Hepatocyte (in vitro differentiated cells): Measurements from ENCODE around the gene DNAH17. TPM values are rescaled to one million over a fixed set of nuclear protein-coding genes. Genes with fewer than 3 reads are reported as not detected.

Experiments
- DNase-seq: peaks from one replicate; pipeline ENCODE4 v3.0.0-alpha.2; 2016; ENCODE audit warnings: low spot score
- H2AFZ ChIP-seq: fragments of 200-600 bp; sonication (generic); 2 replicates; pipeline ENCODE4 v1.6.0; 2016; ENCODE audit warnings: antibody characterized with exemption, mild to moderate bottlenecking
- H3K27ac ChIP-seq: fragments of 200-600 bp; sonication (generic); 2 replicates; pipeline ENCODE4 v1.5.1; 2016; ENCODE audit warnings: mild to moderate bottlenecking
- H3K27me3 ChIP-seq: fragments of 200-600 bp; sonication (generic); 2 replicates; pipeline ENCODE4 v1.6.1; 2016
- H3K36me3 ChIP-seq: fragments of 200-600 bp; sonication (generic); replicated peaks from 2 replicates; pipeline ENCODE4 v1.5.1; 2016; ENCODE audit warnings: low read depth; ENCODE audit not compliant: insufficient read depth
- H3K4me1 ChIP-seq: fragments of 200-600 bp; sonication (generic); 2 replicates; pipeline ENCODE4 v1.5.1; 2016; ENCODE audit warnings: mild to moderate bottlenecking, moderate library complexity; ENCODE audit not compliant: insufficient read depth
- H3K4me2 ChIP-seq: fragments of 200-600 bp; sonication (generic); 2 replicates; pipeline ENCODE4 v1.6.0; 2016
- H3K4me3 ChIP-seq: fragments of 200-600 bp; sonication (generic); 2 replicates; pipeline ENCODE4 v1.5.1; 2016; ENCODE audit warnings: mild to moderate bottlenecking
- H3K79me2 ChIP-seq: fragments of 200-600 bp; sonication (generic); 2 replicates; pipeline ENCODE4 v1.6.0; 2017; ENCODE audit warnings: mild to moderate bottlenecking
- H3K9me2 ChIP-seq: fragments of 200-600 bp; sonication (generic); replicated peaks from 2 replicates; pipeline ENCODE4 v1.6.0; 2017; ENCODE audit warnings: mild to moderate bottlenecking; ENCODE audit not compliant: insufficient read depth
- H3K9me3 ChIP-seq: fragments of 200-600 bp; sonication (generic); 2 replicates; pipeline ENCODE4 v1.5.1; 2016; ENCODE audit warnings: low read depth, mild to moderate bottlenecking
- H4K20me1 ChIP-seq: fragments of 200-600 bp; sonication (generic); 2 replicates; pipeline ENCODE4 v1.6.0; 2016; ENCODE audit warnings: mild to moderate bottlenecking; ENCODE audit not compliant: insufficient read depth, poor library complexity, severe bottlenecking
- EZH2 ChIP-seq: fragments of 200-600 bp; sonication (generic); IDR thresholded peaks from 2 replicates; pipeline ENCODE4 v1.6.1; 2016; ENCODE audit warnings: antibody characterized with exemption, mild to moderate bottlenecking, borderline replicate concordance
- EZH2phosphoT487 ChIP-seq: fragments of 200-600 bp; sonication (generic); IDR thresholded peaks from one replicate; pipeline ENCODE4 v1.6.1; 2018; ENCODE audit warnings: antibody characterized with exemption, mild to moderate bottlenecking, low read depth, moderate library complexity; ENCODE audit not compliant: unreplicated experiment, severe bottlenecking
- WGBS: methylation state at CpG from one replicate; pipeline ENCODE4 v1.1.6; 2016; ENCODE audit warnings: low lambda C conversion rate; ENCODE audit errors: missing lambda C conversion rate; 5-methylcytosine and 5-hydroxymethylcytosine counted together
- polyA plus RNA-seq: library from polyadenylated mRNA; unstranded; fragments of >200 nt; fragmentation: Nextera tagmentation; extraction: Ambion mirVana; gene quantifications from 2 replicates; pipeline ENCODE4 v1.2.1, GENCODE V29; 2016
- total RNA-seq: library from RNA; depleted of rRNA; stranded (reverse); fragments of >200 nt; gene quantifications from 2 replicates; pipeline ENCODE4 v1.2.3, GENCODE V29; 2014
- TF ChIP-seq, protein P1 (sequence below): fragments of 200-600 bp; sonication (generic); IDR thresholded peaks from 2 replicates; pipeline ENCODE4 v1.5.1; 2016; ENCODE audit warnings: antibody characterized with exemption, mild to moderate bottlenecking; ENCODE audit not compliant: poor library complexity

DNAH17 gene
- total and polyA plus RNA-seq, 2 experiments from 2014 or later: 0.20 to 1.5 TPM

DNA sequence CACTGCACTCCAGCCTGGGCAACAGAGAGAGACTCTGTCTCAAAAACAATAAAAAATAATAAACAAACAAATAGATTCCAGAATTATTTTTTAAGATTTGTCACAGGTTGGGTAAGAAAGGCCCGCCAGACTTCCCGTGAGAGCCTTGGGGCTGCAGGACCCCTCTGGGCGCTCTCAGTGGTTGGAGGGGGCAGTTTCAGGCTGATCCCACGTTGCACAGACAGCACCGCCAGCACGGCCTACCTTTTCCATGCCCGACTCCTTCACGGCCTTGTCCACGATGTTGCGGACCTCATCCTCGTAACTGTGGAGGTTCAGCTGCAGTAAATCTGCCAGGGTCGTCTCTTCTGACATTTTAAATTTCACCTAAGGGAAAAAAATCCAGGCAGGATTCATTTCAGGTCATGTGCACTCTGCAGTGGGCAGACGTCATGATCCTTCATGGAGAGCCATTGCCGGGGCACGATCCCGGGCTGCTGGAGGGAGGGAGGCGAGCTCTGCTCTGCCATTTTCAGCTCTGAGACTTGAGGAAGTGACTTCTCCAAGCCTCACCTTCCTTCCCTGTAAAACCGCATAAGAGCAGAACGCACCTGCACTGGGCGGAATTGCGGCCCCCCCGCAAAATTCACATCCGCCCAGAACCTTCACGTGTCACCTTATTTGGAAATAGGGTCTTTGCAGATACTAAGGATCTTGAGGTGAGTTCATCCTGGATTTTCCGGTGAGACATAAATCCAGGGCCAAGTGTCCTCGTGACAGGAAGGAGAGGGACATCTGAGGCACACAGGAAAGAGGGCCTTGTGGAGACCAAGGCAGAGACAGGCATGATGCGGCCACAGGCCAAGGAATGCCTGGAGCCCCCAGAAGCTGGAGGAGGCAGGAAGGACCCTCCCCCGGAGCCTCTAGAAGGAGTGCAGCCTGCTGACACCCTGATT lies 66.8 kb downstream of the DNAH17 start:
- Histone ChIP-seq H3K4me3 (no peak overlapping the region), H3K4me2 (no peak overlapping the region), H3K79me2 (no peaks in the 10 kb centered on the region), H3K4me1 (no peaks in the 10 kb centered on the region), H3K9me2 (no peaks in the 10 kb centered on the region), H3K9me3 (no peaks in the 10 kb centered on the region), H4K20me1 (no peaks in the 10 kb centered on the region), H3K27ac (no peak overlapping the region), H2AFZ (no peak overlapping the region), H3K27me3 (no peaks in the 10 kb centered on the region), H3K36me3 (no peaks in the 10 kb centered on the region)
- DNase-seq: no peak
- 89% methylated on average over 28 of the region's 28 CpGs for WGBS
- TF ChIP-seq EZH2: no peak
- TF ChIP-seq EZH2phosphoT487: no peak
- TF ChIP-seq, protein P1, sequence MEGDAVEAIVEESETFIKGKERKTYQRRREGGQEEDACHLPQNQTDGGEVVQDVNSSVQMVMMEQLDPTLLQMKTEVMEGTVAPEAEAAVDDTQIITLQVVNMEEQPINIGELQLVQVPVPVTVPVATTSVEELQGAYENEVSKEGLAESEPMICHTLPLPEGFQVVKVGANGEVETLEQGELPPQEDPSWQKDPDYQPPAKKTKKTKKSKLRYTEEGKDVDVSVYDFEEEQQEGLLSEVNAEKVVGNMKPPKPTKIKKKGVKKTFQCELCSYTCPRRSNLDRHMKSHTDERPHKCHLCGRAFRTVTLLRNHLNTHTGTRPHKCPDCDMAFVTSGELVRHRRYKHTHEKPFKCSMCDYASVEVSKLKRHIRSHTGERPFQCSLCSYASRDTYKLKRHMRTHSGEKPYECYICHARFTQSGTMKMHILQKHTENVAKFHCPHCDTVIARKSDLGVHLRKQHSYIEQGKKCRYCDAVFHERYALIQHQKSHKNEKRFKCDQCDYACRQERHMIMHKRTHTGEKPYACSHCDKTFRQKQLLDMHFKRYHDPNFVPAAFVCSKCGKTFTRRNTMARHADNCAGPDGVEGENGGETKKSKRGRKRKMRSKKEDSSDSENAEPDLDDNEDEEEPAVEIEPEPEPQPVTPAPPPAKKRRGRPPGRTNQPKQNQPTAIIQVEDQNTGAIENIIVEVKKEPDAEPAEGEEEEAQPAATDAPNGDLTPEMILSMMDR: no peak

GRCh38 chr17:78507526-78507925 lies 69.7 kb downstream of the DNAH17 start:
- DNase-seq: no peak
- no peak overlapping the region for H2AFZ ChIP-seq
- no peak for TF ChIP-seq EZH2phosphoT487
- no peak for TF ChIP-seq EZH2
- TF ChIP-seq, protein P1: no peak
- H3K4me3 ChIP-seq: no peak overlapping the region
- no peaks in the 10 kb centered on the region for H3K4me1 ChIP-seq
- no peaks in the 10 kb centered on the region for H4K20me1 ChIP-seq
- H3K9me3 ChIP-seq: no peaks in the 10 kb centered on the region
- no peaks in the 10 kb centered on the region for H3K79me2 ChIP-seq
- no peak overlapping the region for H3K4me2 ChIP-seq
- WGBS: 97% methylated on average over 11 of the region's 11 CpGs
- no peaks in the 10 kb centered on the region for H3K36me3 ChIP-seq
- no peaks in the 10 kb centered on the region for H3K9me2 ChIP-seq
- no peak overlapping the region for H3K27ac ChIP-seq
- no peaks in the 10 kb centered on the region for H3K27me3 ChIP-seq

GRCh38 chr17:78506454-78507309 lies 70.5 kb downstream of the DNAH17 start:
- no peak overlapping the region for H3K4me2 ChIP-seq
- no peaks in the 10 kb centered on the region for H3K4me1 ChIP-seq
- no peak for TF ChIP-seq EZH2phosphoT487
- no peak for TF ChIP-seq EZH2
- TF ChIP-seq, protein P1: no peak
- no peak overlapping the region for H3K27ac ChIP-seq
- WGBS: 87% methylated on average over 20 of the region's 20 CpGs
- H3K9me3 ChIP-seq: no peaks in the 10 kb centered on the region
- no peak overlapping the region for H2AFZ ChIP-seq
- no peaks in the 10 kb centered on the region for H3K9me2 ChIP-seq
- no peaks in the 10 kb centered on the region for H3K27me3 ChIP-seq
- H3K36me3 ChIP-seq: no peaks in the 10 kb centered on the region
- H4K20me1 ChIP-seq: no peaks in the 10 kb centered on the region
- DNase-seq: no peak
- H3K4me3 ChIP-seq: no peak overlapping the region
- H3K79me2 ChIP-seq: no peaks in the 10 kb centered on the region
